Stimulated activated CD4-positive, alpha-beta T cell treated with anti-CD3 and anti-CD28 coated beads, Interleukin-1b, Interleukin-23, amount 100 ng/mL, for 24 hours (primary cell): ENCODE measurements around the gene ADAP1.

Experiments
- DNase-seq, 4 experiments: peaks; one replicate each; pipeline ENCODE4 v3.0.0-alpha.2; 2020; ENCODE audit warnings: low read depth in 4 of 4, low spot score in 1 of 4

Gene ADAP1

DNA sequence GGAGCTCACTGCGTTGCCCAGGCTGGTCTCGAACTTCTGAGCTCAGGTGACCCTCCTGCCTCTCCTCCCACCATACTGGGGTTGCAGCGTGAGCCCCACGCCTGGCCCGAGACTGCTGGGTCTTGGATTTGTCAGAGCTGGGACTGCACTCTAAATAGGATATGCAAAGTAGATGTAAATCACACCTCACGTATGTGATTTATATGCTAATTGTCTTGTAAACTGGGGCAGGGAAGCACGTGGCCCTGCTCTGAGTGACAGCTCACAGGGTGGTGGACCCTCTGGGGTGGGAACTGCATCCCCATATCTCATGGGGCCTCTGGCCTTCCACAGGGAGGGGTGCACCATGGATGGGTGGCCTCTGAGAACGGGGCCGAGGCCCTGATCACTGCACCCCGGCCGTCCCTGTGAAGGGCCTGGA lies 44.0 kb downstream of the ADAP1 start:
- DNase-seq, result no peak

DNA sequence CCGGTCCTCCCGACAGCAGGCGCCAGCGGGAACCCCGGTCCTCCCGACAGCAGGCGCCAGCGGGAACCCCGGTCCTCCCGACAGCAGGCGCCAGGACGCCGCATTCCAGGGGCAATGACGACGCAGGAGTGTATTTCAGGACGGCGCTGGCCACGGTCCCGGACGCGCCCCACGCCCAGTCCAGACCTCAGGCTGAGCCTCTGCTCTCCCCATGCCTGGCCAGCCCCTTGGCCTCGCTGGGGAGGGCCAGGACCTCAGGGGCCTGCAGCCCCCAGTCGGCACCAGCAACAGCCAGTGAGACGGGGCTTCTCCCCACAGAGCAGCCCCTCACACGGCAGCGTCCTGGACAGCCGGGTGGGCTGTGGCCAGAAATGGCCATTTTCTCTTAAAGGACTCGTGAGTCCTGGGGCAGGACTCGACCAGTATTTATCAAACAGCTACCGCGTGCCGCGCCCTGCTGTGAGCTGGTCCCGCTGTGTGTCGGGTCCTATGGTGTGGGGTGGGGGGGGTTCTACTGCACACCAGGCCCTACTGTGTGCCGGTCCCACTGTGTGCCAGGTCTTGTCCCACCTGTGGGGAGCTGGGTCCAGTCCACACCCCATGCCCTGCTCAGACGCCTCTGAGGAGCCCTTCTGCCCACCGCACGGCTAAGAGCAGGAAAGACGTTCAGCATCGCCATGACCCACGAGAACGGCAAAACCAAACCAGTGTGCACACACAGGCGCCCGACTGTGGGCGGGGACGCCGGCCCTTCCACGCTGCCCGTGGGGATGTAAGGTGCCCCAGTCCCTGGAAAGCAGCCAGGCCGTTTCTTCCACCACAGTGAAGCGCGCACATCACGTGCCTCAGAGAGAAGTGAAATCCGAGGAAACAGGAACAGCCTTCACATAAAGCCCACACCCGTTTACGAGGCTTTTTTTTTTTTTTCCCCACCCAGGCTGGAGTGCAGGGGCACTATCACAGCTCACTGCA lies 44.8 kb downstream of the ADAP1 start:
- no peak for DNase-seq

DNA sequence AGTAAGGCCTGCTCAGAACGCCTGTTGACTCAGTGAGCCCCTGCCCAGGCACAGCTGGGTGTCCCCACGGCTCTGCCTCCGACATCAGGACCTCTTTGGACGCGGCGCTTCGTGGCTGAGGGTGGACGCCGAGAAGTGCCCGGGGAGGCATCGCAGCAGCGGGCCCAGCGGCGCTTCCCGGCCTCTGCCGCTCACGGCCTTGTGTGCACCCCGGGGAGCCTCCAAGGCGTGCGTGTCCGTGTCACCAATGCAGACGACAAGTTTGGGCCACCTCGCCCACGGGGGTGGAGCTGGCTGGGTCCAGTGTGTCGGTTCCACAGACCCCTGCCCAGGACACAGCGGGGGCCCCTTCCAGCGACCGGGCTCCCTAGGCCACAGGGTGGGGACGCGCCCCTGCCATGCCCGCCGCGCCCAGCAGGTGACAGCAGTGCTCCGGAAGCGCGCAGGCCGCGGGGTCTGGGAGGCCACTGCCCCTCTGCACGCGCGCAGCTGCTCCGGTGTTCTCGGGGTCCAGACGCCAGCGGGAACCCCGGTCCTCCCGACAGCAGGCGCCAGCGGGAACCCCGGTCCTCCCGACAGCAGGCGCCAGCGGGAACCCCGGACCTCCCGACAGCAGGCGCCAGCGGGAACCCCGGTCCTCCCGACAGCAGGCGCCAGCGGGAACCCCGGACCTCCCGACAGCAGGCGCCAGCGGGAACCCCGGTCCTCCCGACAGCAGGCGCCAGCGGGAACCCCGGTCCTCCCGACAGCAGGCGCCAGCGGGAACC lies 45.7 kb downstream of the ADAP1 start:
- DNase-seq, result peak; percentile 29 to 61 (median 46)

DNA sequence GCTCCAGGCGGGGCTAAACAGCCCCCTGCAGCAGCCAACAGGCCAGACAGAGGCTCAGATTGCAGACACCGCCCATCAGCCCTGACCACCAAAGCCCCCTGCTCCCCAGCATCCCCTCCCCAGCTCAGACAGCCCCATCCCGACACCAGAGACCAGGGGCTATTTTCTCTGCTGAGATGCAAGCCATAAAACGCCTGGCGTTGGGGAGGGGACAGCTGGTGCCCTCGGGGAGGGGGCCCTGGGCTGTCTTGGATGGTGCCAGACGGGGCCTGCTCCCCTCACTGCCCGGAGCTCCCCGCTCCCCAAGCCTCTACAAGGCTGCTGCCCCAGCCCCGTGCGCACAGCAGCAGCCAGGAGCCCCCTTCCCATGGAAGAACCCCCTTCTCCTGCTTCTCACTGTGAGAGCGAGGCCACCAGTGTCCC lies 46.3 kb downstream of the ADAP1 start:
- DNase-seq, result no peak

DNA sequence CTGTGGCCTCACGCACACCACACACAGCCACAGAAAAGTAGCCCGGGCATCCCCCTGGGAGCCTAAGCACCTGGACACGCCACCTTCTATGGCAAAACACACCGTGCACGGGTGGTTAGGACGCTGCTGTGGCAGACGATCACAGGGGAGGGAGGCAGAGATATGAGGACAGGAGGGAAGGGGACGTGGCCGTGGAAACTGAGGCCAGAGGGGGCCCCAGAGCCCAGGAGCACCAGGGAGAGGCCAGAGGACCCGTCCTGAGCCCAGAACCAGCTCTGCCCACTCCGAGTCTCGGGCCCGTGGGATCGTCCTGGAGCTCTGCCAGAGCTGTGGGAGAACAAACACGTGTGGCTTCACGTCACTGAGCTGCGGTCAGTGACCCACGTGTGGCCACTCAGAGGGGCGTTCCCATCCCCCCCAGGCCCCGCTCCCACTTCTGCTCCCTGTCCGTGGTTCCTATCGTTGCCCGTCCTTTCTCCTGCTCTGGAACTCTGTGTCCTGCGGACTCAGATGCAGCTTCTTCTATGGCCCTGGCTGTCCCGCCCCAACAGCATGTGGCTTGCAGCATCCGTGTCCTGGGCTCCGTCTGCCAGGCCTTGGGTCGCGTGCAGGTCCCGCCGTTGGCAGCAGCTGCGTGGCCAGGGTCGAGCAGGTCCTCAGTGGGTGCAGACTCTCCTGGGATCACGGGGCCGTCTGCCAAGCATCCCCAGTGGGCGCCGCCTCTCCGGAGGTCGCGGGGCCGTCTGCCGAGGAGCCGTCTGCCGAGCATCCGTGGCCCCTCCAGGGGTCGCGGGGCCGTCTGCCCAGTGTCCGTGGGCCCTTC lies 47.1 kb downstream of the ADAP1 start:
- DNase-seq, result no peak

DNA sequence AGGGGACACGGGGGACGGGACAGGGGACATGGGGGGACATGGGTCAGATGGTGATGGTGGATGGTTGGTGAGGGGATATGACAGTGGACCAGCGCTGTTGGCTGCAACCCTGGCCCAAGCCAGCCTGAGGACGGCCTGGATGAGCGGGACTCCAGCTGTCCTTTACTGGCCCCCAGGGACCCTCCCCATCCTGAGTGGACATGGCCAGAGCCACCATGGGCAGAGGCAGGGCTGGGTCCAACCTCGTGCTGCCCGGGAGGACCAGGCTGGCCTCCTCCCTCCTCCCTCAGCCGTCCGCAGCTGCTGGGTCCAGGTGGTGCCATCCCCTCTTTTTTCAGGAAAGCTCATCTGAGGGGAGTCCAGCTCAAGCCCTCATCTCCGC lies 47.7 kb downstream of the ADAP1 start:
- no peak for DNase-seq

DNA sequence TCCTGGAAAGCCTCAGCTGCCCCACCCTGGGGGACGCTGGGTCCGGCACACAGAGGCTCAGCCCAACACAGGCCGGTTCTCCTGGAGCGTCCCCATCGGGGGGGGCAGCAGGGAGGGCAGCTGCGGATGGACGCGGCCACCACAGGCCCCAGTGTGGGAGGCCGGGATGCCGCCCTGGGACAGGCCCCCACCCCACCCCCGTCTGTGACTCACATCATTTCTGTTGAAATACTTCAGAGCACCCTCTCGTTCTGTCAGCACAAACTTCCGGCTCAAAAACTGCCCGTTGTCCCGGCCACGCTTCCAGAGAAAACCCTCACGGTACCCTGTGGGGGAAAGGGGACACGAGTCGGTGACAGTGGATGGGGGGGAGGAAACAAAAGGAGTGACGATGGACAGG lies 49.6 kb downstream of the ADAP1 start:
- no peak for DNase-seq

DNA sequence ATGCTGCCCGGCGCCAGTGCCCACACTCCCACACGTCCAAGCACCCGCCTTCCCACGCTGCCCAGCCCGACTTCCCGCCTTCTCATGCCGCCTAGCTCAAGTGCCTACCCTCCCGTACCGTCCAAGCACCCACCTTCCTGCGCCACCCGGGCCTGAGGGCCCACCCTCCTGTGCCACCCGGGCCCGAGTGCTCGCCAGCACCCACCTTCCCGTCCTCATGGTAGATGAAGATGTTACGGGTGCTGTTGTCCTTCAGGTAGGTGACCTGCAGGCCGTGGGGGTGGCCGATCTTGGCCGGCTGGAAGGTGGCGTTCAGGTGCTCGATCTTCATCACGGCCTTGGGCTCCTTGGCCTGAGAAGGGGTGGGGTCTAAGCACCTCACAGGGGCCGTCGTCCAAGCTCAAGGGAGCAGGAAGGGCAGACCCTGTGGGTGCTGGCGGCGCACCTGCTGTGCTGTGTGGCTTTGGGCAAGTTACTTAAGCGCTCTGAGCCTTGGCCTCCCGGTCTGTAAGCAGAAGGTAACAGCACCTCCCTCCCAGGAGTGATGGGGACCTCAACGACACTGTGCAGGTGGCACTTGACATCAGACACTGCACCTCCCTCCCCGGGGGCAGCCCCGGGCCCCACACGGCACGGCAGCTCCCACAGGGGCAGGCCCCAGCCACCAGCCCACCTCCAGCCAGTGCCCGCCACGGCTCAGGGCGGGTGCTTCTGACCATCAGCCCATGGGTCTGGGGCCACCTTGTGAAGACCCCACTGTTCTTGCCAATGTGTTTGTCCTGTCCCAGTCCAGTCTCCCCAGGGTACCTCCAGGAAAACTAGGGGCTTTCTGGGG lies 50.3 kb downstream of the ADAP1 start:
- DNase-seq, result no peak

DNA sequence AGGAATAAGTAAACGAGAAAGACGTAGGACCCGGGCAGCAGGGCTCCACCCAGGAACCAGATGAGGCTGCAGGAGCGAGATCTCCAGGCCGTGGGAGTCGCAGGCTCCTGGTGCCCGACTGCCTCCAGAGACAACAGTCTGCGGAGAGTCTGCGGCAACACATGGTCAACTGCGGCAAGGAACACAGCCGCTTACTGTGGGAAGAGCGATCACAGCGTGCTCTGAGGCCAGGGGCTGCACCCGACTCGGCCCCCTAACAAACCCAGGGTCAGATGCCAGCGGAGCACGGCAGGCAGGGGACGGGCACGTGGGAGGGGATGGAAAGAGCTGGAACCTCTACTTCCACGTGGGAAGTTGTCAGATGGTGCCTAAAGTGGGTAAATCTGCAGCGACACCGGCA lies 51.5 kb downstream of the ADAP1 start:
- DNase-seq, result no peak

DNA sequence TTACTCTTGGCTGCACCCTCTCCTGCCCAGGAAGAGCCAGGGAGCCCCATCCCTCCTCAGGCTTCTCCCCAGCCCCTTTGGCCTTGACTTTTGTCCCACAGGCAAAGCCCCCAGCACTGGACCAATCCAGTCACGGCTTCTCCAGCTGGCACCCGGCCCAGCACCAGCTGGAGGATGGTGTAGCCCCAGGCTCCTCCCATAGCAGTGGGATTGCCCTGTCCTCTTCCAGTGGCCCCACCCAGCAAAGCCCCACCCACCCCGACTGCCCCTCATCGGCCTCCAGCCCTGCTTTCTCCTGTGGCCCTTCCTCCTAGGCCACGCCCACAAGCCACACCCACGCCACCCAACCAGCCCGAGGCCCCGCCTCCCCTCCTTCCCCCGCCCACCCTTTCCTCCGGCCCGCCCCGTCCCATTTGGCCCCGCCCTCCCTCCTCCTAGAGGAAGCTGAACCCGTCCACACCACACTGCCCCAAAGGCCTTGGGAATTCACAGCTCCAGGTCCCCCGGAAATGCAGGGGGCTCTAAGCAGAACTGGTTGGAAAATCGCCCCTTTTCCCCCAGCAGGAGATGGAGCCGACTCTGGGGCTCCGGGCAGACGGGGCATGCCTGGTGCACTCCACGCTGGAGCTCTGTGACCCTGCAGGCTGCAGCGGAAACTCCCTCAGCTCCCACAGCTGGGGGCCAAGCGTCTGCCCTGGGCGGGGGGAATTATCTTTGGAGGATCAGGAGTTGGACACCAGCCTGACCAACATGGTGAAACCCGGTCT lies 52.9 kb downstream of the ADAP1 start:
- DNase-seq, result peak in 3 of 4 experiments; percentile 40 to 43 (median 42)

DNA sequence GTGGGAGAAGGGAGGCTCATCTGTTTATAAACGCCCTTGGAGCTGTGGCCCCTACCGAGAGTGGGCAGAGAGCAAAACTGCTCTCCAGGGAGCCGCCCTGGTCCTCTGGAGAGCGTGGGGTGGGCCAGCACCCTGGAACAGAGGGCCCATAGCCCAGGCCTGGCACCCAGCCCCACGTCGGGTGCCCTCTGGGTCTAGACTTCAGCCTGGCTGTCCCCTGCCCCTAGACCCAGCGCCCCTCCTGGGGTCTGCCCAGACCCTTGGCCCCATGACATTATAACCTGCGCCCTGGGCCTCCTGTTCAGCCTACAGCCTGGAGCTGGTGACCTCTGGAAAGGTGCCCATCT lies 53.5 kb downstream of the ADAP1 start:
- no peak for DNase-seq

DNA sequence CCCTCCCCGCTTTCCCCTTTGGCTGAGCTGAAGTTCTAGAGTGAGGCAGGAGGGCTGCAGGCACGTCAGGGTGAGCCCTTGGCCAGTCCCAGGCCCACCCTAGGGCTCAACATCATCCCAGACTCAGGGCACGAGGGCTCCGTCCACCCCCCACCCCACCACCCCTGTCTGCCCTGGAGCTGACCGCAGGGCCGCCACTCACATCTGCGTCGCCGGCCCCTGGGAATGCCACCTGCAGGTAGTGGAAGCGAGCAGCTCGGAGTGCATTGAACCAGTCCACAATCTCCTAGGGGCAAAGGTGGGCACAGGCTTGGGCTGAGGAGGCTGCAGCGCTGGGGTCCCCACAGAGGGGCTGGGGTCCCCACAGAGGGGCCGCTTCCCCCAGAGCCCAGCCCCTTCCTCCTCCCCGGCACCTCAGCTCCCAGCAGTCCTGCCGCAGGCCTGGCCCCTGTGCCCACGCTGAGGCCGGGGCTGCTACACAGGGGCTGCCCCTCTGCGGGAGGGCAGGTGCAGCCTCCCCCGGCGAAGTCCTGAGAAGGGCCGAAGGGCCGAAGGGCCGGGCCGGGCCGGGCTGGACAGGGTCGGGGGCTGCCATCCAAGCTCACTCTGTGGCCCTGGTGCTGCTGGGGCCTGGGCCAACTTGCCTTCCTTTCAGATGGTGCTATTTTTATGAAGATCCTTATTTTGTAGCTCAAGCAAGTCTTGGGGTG lies 54.0 kb downstream of the ADAP1 start:
- DNase-seq, result no peak

DNA sequence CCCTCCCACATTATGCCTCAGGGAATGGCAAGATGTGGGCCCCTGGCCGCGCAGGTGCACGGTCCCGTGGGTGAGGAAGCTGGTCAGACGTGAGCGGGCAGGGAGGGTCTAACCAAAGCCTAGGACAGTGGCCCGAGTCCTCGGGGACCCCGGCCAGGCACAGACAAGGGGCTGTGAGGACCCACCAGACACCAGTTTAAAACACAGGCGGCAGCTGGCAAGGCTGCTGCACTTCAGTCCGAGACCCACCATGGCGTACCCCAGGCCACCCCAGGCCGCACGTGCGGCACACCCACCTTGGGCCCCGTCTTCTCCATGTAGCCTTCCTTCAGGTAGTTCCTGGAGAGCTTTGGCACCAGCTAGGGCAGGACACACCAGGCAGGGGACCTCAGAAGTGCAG lies 54.7 kb downstream of the ADAP1 start:
- DNase-seq, result no peak

DNA sequence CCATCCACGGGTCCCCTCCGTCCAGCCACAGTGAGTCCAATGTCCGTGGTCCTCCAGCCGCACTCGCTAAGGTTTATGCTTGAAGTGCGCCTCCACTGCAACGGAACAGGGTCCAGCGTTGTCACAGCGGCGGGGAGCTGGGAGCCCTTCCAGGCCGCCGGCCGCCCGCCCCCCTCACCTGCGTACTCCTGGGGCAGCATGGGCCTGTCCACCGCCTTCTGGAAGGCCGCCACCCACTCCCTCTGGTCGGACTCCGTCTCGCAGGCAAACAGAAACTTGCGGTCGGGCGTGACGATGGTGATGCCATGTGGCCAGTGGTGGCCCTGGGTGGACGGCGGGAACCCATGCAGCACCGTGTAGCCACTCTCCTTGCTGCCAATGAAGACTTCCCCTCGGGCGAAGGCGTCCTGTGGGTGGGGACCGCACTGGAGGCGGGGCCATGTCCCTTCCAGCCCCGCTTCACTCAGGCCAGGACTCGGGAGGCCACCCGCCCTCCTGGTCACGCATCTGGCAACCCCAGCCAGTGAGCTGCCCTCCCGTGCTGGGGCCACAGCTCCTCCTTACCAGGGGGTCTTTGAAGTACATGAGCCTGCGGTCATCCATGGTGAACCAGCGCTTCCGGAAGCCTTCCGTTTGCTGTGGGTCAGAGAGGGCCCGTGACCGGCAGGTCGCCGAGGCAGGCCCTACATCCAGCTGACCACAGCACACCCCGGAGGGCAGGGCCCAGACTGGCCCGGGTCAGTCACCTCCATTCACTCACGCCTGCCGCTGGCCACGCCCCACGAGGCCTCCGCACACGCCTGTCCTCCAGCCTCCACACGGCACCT lies 55.4 kb downstream of the ADAP1 start:
- no peak for DNase-seq

DNA sequence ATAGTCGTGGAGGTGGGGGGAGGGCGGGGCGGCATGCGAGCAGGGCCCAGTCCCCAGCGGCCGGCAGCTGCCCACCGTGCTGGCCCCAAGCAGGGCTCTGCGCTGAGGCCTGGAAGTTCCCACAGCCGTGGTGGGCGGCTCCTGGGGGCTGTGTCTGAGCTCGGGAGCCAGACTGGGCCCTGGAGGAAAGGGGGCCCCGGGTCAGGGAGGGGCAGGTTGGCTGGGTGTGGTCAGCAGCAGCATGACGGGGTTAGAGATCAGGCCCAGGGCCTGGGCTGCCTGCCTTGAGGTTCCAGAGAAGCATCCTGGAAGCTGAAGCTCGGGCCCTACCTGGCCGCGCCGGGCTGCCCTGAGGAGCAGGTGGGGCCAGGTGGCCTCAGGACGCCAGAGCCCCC lies 56.0 kb downstream of the ADAP1 start:
- no peak for DNase-seq

DNA sequence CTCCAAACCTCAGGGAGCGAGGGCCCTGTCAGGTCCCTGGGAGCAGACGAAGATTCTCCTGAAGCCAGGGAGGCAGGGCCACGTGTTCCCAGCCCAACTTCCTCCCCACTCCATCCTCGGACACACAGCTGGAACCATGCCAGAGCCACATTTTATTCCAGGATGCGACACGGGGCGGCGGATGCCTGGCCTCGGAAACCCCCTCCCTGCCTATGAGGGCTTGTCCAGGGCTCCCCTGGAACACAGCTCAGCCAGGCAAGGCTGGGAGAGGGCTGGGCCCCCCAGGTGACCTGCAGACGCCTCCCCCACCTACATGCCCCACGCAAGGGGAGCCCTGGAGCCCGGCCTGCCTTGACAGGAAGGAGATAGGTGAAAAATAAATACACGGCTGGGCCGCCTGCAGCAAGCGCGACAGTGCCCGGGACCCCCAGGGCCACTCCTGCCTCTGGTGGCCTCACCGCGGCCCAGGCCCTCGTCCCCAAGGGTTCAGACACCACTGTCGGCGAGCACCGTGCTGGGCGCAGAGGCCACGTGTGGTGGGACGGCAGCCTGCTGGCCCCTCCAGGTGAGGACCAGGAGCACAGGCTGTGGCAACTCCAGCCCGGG lies 56.6 kb downstream of the ADAP1 start:
- no peak for DNase-seq

DNA sequence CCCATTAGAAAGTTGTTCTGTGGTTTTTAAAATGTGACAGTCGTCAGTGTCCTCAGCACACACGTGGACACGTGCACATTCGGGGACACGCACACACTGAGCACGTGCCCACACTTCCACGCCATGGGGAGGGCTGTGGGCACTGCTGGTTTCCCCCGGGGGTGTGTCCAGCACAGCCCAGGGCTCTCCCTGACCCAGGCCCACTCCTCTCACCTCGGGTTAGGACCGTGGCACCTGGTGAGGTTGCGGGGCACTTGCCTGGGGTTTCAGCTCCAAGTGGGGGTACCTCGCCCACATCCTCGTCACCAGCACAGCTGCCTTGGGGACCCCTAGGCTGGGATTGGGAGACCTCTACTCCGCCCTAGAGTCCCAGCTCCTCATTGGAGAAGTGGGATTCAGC lies 57.4 kb downstream of the ADAP1 start:
- DNase-seq, result no peak
